ENCODE measurements around the gene DKK3.

The DKK3 gene

DNA sequence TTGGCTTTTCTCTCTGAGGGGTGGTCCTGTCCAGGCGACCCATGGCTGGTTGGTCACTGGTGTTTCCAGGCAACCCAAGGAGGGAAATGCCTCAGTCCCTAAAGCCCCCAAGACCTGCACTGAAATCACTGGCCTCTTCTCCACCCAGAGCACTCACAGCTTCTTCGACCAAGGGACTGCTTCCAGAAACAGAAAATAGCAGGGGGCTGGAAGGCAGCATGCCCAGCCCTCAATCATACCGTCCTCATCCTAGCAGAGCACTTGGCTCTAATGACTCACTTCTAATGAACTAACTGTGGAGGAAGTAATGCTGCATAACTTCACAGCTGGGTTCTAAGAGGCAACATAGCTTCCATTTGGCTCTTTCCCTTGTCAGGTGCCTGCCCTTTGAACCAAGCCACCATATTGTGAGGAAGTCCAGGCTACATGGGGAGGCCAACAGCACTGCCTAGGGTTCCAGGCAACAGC lies 27.6 kb downstream of the DKK3 start:
- no peak for DNase-seq

DNA sequence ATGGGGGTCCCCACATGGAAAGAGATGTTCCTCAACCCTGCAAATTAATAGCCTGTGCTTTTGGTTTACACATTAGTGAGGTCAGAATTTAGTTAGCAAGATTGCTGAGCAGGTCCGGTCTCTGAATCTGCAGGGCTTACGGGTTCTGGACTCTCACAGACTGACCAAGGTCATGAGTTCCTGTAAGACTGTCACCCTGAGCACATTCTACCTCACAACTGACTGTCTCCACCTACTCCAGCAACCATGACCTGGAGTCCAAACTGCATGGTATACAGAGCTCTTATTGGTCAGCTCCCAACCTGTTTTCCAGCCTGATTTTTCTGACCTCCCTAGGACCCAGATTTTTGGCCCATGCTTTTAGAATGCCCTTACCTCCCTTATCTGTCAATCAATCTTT lies 28.2 kb downstream of the DKK3 start:
- DNase-seq: no peak

DNA sequence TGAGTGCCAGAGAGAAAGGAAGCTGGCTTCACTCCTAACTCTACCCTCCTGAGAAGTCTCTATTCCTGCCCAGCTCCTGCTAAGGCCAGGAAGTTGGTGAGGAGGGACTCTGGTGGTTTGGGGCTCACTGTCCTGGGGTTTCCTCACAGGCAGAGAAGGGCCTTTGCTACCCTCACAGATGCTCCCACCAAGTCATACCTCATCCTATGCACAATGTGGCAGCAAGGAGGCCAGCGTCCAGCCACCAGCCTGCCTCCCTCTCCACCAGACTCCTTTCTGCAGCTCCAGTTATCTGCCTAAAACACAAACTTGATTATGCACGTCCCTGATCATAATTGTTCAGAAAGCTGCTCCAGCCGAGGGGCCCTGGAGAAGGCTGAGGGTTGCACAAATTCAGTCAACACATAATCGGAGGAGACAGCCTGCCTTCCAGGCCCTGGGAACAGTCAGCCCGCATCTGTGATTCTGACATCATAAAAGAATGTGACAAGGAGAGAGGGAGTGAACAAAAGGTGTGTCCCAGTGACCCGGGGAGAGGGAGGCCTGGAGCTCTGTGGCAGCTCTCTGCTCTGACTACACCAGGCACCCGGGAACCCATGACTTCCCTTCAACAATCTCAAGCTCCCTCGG lies 28.8 kb downstream of the DKK3 start:
- DNase-seq: no peak

DNA sequence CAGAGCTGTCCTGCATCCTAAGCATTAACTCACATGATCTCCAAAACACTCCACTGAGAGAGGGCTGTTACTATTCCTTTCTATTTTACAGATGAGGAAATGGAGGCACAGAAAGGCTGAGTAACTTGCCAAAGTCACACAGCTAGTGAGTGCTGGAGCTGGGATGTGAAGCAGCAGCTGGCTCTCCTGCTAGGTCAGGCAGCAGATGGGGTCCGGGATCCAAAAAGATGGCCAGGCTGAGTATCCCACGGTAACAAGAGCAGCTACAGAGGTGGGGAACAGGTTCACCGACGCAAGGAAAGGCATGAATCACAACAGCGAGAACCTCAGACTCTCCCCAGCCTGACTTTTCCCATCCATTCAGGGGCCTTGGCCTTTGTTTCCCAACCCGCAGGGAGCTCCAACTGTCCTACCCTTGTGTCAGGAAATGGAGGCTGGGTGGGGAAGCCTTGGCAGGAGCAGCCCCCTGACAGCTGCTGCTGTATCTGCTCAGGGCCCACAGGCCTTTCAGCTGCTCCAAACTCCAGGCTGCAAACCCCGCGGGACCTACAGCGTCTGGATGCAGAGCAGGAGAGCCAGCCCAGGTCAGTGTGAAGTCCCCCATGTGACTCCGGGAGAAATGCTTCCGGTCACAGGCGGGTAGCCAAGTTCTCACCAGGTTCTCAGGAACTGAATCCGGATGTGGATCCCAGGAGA lies 29.5 kb downstream of the DKK3 start:
- no peak for DNase-seq

DNA sequence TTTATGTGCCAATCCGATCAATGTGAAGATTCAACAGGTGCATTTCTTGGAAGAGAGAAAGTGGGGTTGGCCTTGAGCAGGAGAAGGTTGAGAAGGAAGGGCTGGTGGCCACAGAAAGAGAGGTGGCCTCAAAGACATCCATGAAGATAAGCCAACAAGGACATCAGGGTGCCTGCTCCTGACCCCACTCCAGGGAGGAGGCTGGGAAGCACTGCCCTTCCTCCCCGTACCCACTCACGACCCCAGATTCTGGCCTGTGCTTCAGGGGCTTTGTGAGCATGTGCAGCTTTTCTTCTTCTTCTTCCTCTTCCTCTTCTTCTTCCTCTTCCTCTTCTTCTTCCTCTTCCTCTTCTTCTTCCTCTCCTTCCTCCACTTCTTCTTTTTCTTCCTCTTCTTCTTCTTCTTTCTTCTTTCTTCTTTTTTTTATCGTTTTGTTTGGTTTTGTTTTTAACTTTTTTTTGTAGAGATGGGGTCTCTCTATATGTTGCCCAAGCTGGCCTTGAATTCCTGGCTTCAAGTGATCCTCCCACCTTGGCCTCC lies 30.3 kb downstream of the DKK3 start:
- DNase-seq: no peak

DNA sequence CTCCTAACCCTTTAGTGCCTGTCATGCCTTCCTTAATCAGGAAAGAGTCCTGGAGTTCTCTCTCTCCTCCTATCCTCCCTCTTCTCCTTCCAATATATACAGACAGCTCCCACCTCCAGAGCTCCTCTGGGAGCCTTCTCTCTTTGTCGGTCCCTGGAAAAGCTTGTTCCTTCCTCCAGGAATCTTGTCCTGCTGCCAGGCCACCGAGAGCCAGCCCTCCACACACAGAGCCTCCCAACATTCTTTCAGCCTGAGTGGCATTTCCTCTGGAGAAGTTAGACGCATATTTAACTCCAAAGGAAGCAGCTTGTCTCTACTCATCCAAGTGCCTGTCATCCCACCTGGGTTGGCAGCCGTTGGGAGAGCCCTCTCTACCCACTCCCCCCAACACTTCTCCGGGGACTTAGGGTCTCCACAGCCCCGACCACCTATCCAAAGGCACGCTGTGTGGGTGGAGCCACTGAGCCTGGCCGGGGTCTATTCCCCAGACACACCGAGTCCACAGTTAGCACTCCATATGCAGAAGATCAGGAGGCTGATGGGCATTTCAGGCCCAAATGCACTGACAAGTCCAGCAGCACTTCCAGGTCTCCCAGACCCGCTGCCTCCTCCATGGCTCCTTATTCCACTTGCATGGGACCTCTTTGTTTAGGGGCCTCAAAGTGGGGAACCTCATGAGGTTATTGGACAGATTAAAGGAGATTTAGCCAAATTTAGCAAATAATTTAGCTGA lies 31.1 kb downstream of the DKK3 start:
- no peak for DNase-seq

DNA sequence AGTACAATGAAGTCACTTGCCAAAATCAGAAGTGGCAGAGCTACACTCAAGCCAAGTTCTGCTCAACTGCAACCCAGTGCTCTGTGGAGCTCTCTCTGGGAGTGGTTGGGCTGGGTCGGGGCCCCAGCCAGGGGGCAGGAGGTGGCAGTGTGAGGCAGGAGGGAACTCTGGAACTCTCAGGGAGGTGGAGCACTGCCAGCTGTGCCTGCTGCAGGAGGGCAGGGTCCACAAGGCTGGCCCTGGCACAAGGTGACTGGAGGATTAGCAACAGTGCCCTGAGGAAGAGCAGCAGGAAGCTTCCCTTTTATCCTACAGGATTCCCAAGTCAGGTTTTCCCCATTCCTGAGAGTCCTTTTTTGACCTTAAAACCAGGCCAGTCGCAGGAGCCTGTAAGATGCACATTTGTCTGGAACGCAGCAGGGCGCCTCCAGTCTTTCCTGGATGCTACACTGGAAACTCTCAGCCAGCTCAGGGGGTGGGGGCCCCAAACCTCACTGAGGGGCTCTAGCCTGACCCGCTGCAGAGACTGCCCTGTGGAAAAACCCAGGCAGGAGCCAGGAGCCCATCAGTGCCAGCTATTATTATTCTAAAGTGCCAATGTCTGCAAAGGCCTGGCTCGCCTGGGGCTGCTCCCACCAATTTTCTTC lies 31.8 kb downstream of the DKK3 start:
- DNase-seq: no peak

DNA sequence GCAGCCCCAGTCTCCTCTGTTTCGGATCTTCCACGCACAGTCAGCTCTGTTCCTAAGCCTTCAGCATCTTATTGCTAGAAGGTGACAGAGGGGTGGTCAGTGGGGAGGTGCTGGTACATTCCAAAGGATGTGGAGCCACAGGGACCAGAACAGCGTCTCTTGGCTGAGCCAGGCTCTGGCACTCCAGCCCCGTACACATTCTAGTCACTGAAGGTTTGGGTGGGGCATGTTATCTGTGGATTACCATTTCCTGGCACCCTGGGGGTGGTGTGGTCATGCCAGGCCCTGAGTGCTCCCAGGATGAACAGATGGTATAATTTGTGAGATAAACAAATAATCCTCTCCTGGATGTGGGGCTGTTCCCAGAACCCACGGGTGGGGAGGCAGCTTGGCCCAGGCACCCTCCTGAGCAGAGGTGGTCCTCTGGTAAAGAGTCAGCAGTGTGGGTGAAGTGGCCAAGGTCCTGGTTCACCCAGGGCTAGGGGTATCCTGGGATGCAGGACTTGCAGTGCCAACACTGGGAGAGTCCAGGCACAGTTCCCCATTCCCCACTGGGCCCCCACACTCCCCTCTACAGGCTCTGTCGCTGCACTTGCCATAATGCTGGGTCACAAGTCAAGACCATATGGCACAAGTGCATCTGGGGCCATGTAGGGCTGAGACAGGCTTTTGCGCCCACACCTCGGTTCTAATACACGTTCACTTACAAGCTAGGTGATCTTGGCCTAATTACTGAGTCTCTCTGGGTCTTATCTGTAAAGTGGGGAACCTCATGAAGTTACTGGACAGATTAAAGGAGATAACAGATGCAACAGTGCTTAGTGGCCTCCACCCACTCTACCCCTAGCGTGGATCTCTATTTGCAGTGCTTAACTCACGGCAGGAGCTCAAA lies 33.0 kb downstream of the DKK3 start:
- no peak for DNase-seq

DNA sequence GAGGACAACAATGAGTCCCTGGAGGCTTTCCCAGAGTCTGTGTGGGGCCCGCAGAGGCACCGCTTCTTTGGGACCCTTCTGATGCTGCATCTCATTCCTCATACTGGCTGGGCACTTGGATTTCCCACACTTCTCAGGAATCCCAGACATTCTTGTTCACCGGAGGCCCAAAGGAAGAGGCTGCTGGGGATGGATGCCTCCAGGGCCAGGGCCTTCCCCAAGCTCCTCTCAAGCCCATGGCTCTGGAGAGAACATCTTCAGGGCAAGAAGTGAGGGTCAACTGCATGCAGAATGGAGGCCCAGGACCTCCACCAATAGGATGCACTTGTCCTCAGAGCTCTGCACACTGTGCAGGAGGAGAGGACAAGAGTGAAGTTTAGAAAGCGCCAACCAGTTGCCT lies 34.6 kb downstream of the DKK3 start:
- DNase-seq: no peak

DNA sequence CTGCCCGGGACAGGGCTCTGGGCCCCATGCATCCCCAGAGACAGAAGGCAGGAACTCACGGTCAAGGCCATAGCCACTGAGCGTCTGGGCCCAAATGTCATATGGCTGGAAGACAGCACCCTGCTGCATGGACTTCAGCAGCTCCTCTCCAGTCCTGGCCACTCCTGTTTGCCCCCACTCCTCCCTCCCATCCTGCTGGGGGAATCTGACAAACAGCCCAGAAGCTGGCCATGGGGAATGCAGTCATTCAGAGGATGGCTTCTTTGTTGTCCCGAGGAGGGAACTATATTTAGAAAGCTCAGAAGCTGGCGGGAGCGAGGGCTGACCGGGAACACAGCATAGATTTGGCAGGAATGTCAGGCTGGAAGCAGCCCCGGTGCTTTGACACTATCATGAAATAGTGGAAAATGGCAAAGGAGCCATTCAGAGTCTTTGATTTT lies 35.0 kb downstream of the DKK3 start:
- no peak for DNase-seq

DNA sequence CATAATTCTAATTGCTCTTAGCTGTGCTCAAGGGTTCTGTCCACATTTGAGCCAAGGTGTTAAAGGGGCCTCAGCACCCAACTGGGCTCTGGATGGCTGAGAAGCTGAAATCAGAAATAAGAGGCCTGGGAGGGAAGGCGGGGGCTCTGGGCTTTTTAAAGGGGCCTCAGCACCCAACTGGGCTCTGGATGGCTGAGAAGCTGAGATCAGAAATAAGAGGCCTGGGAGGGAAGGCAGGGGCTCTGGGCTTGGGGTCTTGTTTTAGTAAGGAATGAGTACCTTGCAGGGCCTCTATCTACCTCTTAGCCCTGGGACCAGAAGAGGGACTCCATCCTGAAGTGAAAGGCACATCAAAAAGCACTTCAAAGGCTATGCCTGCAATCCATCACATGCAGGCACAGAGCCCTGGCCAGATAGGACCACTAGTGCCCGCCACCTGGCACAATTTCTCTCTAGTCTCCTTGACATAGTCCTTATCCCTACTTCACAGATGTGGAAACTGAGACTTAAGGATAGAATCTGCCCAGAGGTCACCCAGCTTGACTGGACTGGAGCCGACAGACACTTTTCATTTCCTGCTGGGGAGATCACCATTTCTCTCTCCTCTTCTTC lies 35.6 kb downstream of the DKK3 start:
- DNase-seq: no peak

DNA sequence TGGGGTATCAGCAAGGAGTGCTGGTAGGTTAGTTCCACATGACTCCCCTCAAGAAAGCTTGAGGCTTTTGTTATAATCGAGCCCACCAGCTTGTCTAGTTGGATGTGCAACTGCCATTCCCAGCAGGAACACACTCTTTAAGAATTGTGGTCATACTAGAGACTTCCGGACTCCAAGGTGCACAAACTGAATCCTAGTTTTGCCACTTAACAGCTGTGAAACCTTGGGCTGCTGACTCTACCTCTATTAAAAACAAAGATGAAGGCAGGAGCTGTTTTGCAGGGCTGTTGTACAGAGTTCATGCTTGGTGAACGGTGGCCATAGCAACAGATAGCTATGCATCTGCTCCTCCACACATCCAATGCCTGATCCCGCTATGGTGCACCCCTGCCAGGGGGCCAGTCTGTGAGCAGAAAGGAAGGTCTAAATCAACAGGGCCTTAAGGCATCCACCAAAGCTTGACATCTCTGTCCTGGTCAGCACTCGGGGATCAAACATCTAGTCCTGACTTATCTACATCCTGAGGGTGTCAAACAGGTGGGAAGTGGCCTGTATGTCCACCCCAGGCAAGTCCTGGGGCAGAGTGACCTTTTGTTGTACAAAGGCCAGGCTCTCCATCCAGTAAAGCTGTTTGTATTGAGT lies 36.4 kb downstream of the DKK3 start:
- no peak for DNase-seq

DNA sequence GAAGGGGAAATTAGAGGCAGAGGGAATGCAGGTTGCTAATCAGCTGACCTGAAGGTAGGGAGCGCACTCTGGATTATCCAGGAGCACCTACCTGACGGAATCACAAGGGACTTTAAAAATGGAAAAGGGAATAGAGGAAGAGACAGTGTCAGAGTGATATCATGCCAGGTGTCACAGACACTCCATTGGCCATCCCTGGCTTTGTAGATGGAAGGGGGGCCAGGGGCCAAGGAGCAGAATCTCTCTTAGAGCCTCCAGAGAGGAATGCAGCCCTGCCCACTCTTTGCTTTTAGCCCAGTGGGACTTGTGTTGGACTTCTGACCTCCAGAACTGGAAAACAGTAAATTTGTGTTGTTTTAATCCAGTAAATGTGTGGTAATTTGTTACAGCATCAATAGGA lies 37.9 kb downstream of the DKK3 start:
- DNase-seq: no peak

DNA sequence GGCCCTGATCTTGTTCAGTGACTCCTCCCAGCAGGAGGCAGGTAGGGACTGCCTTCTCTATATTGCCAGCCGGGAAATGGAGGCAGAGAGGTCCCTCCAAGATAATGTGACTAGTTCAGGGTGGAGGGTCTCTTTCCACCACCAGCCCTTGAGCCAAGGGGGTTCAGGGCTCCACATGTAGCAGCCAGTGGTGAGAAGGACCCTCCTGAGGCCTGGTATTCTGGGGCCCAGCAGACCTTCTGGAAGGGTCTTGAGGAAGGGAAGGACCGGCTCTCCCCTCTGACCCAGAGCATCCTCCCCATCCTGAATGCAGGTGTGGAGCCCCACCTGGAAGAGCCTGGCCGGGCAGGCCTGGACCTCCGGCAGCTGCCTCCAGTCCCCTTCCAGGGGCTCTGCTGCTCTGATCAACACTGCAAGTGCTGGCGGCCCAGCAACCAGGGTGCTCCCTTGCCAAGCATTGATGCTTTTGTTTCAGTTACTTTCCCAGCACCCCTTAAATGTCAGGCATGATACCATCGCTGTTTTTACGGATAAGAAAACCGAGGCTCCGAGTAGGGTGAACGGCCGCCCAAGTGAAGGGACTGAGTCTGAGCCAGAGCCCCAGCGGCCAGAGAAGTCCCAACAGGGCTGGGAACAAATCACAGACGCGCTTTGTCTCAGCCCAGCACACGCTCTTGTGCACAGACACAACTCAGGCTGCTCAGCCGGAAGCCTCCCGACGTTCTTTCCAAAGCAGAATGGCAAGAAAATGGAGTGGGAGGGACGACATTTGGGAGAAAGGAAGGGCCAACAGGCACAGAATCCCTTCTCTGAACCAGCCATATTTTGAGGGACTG lies 38.8 kb downstream of the DKK3 start:
- DNase-seq: no peak

DNA sequence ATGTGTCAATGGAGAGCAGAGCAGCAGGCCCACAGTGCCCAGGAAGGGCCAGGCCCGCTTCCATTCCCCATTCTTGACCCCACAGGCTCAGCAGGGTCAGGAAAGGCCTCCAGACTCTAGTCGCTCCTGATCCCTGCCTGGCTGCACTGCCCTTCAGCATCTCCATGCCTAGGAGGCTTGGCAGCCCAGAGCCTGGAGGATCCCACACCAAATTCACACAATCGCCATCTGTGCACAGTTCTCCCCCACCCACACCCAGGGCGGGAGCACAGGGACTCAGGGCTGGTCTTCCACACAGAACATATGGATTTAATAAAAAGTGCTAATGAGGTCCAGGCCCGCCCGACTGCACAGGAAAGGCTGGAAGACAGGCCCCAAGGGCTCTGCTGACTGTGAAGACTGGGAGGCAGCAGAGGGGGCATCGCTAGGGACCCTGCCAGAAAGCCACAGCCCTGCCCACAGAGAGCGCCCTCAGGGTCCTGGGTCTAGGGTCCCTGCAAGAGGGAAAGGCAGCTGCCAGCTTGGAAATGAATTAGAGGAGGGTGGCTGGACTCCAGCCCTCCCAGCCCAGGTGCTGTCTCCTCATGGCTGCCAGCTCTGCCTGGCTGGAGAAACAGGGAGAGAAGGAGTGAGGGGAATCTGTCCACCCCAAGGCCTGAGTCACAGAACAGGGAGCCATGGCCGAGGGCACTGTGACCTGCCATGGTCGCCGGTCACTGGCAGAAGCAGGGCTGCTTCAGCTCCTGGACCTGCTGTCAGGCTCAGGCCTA lies 39.7 kb downstream of the DKK3 start:
- DNase-seq: no peak

DNA sequence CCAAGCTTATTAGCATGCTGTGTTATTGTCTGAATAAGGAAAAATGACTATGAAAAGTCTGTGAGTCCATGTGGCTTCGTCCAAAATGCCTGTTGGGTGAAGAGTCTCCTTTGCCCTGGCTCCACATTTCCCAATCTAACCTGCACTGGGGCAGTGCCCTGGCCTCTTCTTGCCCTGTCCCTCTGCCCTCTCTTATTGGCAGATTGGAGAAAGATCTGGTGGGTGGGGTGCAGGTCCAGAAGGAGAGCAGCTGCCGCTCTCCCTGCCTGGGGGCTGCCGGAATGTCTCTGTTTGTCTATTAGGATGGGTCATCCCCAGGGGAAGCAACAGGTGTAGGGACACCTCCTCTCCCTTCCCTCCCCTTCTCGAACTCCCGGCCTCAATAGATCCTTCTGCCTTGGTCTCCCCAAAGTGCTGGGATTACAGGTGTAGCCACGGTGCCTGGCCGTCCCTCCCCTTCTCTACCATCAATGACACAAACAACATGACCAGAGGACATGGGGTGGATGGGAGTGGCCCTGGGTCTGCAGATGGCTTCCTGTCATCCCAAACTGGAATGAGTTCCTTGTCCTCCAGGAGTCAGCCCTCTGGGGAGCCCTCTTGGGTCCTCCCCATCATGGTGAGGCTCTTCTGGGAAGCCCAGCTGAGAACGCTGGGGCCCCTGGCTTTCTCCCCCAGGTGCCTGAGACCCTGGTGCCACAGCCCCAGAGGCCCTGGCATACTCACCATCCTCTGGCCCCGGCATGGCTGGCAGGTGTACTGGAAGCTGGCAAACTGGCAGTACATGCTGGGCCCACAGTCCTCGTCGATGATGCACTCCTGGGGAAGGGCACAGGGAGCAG lies 40.5 kb downstream of the DKK3 start:
- no peak for DNase-seq

DNA sequence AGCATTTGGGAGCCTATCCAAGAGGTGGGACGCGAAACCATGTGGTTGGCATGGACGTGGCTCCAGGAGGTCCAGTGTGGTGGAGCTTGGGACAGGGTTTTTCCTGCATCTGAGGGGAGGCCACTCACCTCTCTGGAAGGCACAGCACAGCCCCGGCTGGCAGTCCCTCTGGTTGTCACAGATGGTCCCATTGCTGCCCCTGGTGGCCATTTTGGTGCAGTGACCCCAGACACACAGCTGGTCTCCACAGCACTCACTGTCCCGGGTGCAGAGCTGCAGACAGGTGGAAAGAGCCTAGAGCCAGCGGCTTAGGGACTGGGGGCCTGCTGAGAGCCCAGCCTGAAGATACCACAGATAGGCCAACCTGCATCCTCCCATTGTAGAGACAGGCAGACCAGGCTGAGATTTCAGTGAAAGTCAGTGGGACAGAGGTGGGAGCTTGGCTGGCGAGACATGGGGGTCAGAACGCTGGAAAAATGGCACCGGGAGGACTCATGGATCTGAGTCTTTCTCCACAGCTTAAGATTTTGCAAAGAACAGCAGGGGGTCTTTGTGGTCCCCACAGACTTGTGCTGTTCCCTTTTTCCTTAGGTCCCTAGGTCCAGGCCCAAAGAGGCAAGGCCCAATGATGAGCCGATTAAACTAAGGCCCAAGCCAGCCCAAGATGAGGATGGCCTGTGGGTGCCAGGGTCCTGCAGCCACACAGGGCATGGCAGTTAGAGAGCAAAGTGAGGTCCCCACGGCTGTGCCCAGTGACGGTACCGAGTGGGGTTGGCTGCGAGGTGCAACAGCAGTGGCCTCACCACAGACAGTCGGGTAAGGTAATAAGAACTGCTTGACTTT lies 41.4 kb downstream of the DKK3 start:
- DNase-seq: peak; percentile 26

DNA sequence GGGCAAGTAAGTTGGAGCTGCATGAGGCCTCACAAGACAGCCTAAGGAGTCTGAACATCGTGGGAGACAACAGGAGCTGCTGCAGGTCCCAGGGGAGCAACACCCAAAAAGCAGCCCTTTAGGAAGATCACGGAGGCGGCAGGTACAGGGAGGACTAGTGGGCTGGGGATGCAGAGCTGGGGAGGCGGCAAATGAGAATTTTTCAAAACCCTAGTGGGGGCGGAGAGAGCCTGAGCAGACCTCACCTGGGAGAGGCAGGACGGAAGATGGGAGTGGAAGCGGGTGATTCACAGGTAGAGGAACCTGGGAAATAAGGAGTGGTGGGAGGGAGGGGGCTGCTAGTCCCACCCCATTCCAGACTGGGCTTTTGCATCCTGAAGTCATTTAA lies 42.1 kb downstream of the DKK3 start:
- no peak for DNase-seq
